Mucosa of descending colon (tissue), 3 donors: ENCODE results near the gene BDKRB2. TPM values are rescaled to one million over a fixed set of nuclear protein-coding genes. Genes with fewer than 3 reads are reported as not detected.
A peak's percentile ranks its signal among the peaks of the same experiment; 100 is the strongest.

Experiments
- ATAC-seq: fragments of 200-7000 bp; cut with Tn5 transposase; one replicate; pipeline ENCODE4 v1.9.1; 2020; ENCODE audit warnings: mild to moderate bottlenecking, moderate library complexity
- DNase-seq, 3 donors: peaks; one replicate each; pipeline ENCODE4 v3.0.0-alpha.2; 2020
- H3K36me3 ChIP-seq: fragments of 200-600 bp; one replicate; pipeline ENCODE4 v1.8.0; 2021; ENCODE audit warnings: low read depth, mild to moderate bottlenecking
- H3K4me1 ChIP-seq: fragments of 200-600 bp; one replicate; pipeline ENCODE4 v1.8.0; 2021; ENCODE audit warnings: low read depth, mild to moderate bottlenecking
- H3K4me3 ChIP-seq: fragments of 200-600 bp; one replicate; pipeline ENCODE4 v1.8.0; 2021; ENCODE audit warnings: mild to moderate bottlenecking
- H3K9me3 ChIP-seq: fragments of 200-600 bp; one replicate; pipeline ENCODE4 v1.8.0; 2021; ENCODE audit warnings: mild to moderate bottlenecking
- intact Hi-C, 2 donors: fragments of 100-400 bp; cut with DNase I in 1 of 2; cut with micrococcal nuclease in 1 of 2; formaldehyde crosslinking; loops; one replicate each; pipeline versions ENCODE4 v1.11.0 to v1.11.1; 2022; cut with DNase I, micrococcal nuclease
- total RNA-seq, 3 donors: library from RNA; stranded (reverse); fragmentation: NEBNext Ultra II Directional in 2 of 3; extraction: Animal tissue kit (Norgen Biotek cat#: 25700) in 2 of 3; gene quantifications; one replicate each; pipeline versions ENCODE4 v1.2.1 to v1.2.4, GENCODE V29; 2021 to 2023
- TF ChIP-seq, protein P1 (sequence below): fragments of 200-600 bp; IDR thresholded peaks from one replicate; pipeline ENCODE4 v1.8.0; 2022; ENCODE audit warnings: antibody characterized with exemption, mild to moderate bottlenecking
- donor health status: DM: no; HTN: no; CAD: no; lungs with moderate emphysema.
- donor health status: DM: no; HTN: no; CAD: no.
- donor health status: DM: no; HTN: yes; CAD: no.

The BDKRB2 gene
- total RNA-seq, 3 donors from 2014 or later: 18.7 to 38.6 (median 25.4) TPM

DNA sequence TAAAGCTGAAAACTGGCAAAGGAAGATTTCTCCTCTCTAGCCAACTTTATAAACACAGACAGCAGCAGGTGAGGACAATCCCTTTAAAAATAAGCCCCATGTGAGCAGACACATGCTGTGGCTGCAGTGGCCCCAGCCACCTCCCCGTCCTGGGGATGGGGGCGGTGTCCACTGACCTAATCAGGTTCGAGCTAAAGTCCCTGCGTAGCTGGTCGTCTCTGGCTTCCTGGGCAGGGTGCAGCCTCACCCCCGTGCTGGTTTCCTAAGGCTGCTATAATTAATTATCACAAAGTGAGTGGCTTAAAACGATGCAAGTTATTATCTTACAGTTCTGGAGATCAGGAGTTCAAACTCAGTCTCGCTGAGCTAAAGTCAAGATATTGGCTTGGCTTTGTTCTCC, 52.4 kb downstream of the BDKRB2 start:
- DNase-seq: no peak
- H3K4me1 ChIP-seq: peaks cover 10% of the 10 kb centered on the region
- ATAC-seq: no peak
- H3K36me3 ChIP-seq: no peaks in the 10 kb centered on the region
- H3K9me3 ChIP-seq: no peaks in the 10 kb centered on the region
- TF ChIP-seq, protein P1, sequence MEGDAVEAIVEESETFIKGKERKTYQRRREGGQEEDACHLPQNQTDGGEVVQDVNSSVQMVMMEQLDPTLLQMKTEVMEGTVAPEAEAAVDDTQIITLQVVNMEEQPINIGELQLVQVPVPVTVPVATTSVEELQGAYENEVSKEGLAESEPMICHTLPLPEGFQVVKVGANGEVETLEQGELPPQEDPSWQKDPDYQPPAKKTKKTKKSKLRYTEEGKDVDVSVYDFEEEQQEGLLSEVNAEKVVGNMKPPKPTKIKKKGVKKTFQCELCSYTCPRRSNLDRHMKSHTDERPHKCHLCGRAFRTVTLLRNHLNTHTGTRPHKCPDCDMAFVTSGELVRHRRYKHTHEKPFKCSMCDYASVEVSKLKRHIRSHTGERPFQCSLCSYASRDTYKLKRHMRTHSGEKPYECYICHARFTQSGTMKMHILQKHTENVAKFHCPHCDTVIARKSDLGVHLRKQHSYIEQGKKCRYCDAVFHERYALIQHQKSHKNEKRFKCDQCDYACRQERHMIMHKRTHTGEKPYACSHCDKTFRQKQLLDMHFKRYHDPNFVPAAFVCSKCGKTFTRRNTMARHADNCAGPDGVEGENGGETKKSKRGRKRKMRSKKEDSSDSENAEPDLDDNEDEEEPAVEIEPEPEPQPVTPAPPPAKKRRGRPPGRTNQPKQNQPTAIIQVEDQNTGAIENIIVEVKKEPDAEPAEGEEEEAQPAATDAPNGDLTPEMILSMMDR: no peak
- no peak overlapping the region for H3K4me3 ChIP-seq
- intact Hi-C loops: no loop called here

DNA sequence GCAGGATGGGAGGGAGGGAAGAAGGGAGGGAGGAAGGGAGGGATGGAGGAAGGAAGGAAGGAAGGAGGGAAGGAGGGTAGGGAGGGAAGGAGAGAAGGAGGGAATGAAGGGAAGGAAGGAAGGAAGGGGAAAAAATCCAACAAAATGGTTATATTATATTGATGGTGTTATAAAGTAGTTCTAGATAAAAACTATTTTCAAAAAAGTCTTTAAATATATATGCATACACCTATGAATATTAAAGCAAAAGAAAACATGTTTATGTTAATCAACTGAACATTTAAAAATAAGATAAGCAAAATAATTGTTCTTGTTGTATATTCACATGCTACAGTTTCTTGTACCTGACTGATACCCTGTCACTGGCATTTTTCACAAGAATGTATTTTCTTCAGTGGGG, 53.3 kb downstream of the BDKRB2 start:
- DNase-seq (no peak), ATAC-seq (no peak)
- Histone ChIP-seq H3K4me3 (no peak overlapping the region), H3K9me3 (no peaks in the 10 kb centered on the region), H3K4me1 (peaks cover 15% of the 10 kb centered on the region), H3K36me3 (no peaks in the 10 kb centered on the region)
- intact Hi-C loops: no loop called here
- TF ChIP-seq, protein P1: no peak

DNA sequence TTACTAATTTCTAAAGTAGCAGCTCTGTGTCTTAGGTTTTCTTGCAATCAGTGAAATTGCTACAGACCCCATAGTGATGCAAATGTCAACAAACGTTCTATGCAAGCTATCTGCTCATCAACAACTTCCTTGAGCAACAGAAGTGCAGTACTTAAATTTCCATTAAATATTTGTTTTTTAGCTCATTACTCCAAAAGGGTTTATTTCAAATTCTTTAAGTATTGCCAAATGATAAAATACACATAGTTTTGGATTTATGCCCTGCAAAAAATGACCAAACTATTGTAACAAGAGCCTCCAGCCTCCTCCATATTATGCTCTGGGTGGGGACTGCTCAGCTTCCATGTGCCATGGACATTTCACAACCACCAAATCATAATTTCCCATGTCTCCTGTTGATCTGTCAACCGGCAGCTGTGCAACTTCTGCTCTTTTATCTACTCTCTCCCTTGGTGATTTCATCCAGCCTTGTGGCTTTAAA, 55.7 kb downstream of the BDKRB2 start:
- peaks cover 19% of the 10 kb centered on the region for H3K4me1 ChIP-seq
- no peak for ATAC-seq
- no peaks in the 10 kb centered on the region for H3K36me3 ChIP-seq
- no peaks in the 10 kb centered on the region for H3K9me3 ChIP-seq
- DNase-seq: no peak
- no peak overlapping the region for H3K4me3 ChIP-seq
- intact Hi-C loops: no loop called here
- TF ChIP-seq, protein P1: no peak

DNA sequence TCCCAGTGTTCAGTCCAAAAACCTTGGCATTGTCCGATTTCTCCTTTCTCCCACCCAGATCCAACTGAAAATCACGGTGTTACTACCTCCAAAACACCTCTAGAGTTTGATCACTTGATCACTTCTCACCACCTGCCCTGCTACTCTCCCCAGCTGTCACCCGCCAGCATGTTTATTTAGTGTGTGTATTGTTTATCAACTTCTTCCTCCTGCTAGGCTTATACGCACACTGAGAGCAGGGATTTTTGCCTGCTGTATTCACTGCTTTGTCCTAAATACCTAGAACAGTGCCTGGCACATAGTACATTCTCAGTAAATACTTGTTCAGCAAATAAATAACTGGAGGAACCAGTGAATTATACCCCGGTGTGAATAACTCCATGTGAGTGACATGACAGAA, 56.4 kb downstream of the BDKRB2 start:
- Histone ChIP-seq H3K4me3 (no peak overlapping the region), H3K4me1 (peaks cover 19% of the 10 kb centered on the region), H3K9me3 (no peaks in the 10 kb centered on the region), H3K36me3 (no peaks in the 10 kb centered on the region)
- intact Hi-C loops: no loop called here
- TF ChIP-seq, protein P1: no peak
- ATAC-seq (peak; percentile 64), DNase-seq (no peak)

DNA sequence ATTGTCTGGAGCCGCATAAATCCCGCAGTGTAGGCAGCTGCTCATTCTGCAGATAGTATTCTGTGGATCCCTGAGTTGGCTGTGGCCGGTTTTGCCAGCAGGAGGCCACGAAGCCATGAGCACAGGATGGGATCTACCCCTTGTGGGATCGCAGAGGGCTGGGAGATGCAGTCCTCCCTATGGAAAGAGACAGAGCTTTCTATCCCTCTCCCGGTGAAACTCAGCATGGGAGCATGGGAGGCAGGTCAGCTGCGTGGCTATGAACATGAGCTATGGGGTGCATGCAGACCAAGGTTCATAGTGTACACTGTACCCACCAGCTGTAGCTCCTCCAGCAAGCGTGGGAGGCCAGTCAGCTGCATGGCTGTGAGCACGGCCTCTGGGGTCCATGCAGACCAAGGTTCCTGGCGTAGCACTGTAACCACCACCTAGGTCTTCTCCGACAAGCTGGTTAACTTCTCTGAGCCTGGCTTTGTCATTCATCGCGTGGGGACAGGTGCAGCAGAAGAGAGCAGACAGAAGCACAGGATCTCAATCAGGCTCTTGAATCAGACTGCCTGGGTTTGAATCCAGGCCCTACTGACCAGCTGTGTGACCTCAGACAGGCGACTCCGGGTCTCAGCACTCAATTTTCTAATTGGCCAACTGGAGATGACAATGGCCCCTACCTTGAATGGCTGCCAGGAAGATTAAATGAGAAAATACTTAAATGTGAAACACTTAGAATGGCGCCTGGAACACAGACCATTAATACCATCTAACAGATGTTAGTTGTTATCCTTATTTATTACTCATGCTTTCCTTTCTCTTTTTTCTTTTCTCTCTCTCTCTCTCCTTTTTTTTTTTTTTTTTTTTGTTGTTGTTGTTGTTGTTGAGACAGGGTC, 57.4 kb downstream of the BDKRB2 start:
- no peak overlapping the region for H3K4me3 ChIP-seq
- intact Hi-C loops: no loop called here
- TF ChIP-seq, protein P1: no peak
- no peaks in the 10 kb centered on the region for H3K9me3 ChIP-seq
- ATAC-seq: no peak
- no peaks in the 10 kb centered on the region for H3K36me3 ChIP-seq
- DNase-seq: no peak
- H3K4me1 ChIP-seq: peaks cover 19% of the 10 kb centered on the region
